GM21367 (cell line): ENCODE data around the gene RFFL.

Experiments
- ATAC-seq: cut with Tn5 transposase; IDR thresholded peaks from one replicate; pipeline ENCODE4 v1.9.1; 2021; ENCODE audit not compliant: unreplicated experiment

Gene RFFL

DNA sequence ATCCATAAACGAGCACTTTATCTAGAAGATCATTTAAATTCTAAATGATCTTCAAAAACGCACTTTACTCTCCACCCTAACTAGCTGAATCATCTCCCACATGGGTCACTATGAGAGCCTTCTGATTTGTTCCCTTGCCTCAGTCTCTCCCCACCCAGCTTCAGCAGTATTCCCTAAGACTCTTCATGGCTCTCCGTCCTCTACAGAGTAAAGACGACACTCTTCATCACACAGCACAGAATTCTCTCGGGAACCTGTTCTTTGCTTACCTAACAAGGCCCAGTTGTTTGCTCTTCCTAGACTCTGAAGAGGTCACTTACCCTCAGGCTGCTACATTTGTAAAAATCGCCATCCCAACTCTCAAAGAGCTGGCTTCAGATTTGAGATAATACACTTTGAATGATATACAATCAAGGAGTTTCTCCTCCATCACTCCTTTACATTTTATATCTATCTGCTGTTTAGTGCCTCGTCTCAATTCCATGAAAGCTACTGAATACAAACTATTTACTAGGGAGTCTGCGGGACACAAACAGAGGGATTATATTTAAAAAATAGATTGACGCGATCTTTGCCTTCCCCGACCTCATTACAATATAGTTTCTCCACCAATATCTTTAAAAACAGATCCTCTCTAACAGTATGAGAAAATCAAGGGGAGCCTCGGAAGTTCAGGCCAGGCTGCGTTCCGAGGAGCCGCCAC, 83.7 kb downstream of the RFFL start:
- ATAC-seq = no peak

GRCh38 chr17:34979153-34979552, 84.4 kb downstream of the RFFL start:
- no peak for ATAC-seq

- no peak for ATAC-seq
Measured at GRCh38 chr17:34974794-34975785, 88.4 kb downstream of the RFFL start.

DNA sequence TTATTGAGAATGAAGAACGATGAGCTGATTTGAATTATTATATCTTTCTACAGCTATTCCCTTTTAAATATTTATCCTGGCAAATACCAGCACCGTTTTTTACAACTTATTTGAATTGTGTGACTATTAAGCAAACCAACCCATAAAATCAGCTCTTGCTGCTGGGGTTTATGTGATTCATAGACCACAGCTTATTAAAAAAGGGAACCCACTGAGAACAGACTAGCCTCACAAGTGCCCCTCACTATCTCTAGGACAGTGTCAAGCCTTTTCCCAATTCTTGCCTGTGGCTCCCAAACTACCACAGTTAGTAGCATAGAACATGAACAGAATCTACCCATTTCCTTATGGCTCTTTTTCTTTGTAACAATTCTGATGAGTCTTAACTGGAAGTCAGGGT, 89.3 kb downstream of the RFFL start:
- ATAC-seq = no peak

DNA sequence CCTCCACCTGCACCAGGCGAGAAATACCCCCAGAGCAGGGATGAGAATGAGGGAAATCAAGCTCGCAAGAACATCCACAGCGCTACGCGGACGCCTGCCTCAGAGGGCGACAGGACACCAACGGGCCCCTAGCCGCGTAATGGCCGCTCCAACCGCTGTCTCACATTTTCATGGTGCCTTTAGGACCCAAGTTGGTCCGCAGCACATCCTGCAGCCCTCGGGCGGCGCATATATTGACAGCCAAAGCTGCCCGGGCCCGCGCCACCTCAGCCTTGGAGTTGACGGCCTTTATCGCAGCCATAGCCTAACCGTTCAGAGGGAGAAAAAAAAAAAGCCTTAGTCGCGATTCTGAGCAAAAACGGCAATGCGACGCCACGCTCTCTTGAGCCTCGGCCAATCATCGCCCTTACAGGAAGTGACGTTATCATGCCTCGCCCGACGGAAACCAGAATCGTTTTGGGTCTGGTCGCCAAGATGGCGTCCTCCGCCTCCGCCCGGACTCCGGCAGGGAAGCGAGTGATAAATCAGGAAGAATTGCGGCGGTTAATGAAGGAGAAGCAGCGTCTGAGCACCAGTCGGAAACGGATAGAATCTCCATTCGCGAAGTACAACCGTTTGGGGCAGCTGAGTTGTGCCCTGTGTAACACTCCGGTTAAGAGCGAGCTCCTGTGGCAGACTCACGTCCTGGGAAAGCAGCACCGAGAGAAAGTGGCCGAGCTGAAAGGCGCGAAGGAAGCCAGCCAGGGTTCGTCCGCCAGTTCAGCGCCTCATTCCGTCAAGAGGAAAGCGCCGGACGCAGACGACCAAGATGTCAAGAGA, 102.2 kb downstream of the RFFL start, which contains the start of the genes CCT6B and ZNF830:
Gene CCT6B (minus strand): TSS at position 368 of the 819 bp plus-strand sequence. CDS start 67 bp downstream, at position 301.
Gene ZNF830 (plus strand): TSS at position 448 of the 819 bp plus-strand sequence. CDS start 27 bp downstream, at position 475.
- ATAC-seq = peak; percentile 70

DNA sequence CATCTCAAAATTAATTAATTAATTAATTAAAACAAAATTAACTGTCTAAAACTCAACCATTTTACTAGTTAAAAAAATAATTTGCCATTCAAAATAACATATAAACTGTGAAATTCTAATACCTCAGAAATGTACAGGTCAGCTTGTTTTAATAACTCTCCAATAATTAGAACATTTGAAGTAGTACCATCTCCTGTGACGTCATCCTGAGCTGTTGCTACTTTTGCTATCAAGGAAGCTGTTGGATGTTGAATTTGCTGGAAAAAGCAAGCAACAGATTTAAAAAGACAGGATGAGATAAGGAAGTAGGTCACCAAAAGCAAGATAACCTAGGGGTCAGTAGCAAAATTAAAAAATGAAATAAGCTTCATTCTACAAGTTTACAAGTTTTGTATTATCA, 105.1 kb downstream of the RFFL start:
- no peak for ATAC-seq
